HUES6 (cell line): Measurements from ENCODE around the gene MCTP2.

Source experiments
- H3K27ac ChIP-seq: 2 replicates; pipeline ENCODE4 v1.7.0; 2013; ENCODE audit warnings: low read depth, mild to moderate bottlenecking, low read length, inconsistent platforms
- H3K27me3 ChIP-seq: 2 replicates; pipeline ENCODE4 v1.6.1; 2013; ENCODE audit warnings: low read length; ENCODE audit not compliant: control insufficient read depth, insufficient read depth
- H3K36me3 ChIP-seq: 2 replicates; pipeline ENCODE4 v1.6.1; 2013; ENCODE audit warnings: low read length; ENCODE audit not compliant: control insufficient read depth, insufficient read depth
- H3K4me1 ChIP-seq: 2 replicates; pipeline ENCODE4 v1.6.1; 2013; ENCODE audit warnings: low read length; ENCODE audit not compliant: control insufficient read depth, insufficient read depth
- H3K4me3 ChIP-seq: 2 replicates; pipeline ENCODE4 v1.5.1; 2013; ENCODE audit warnings: low read depth, low read length
- H3K9ac ChIP-seq: one replicate; pipeline ENCODE4 v1.6.1; 2013; ENCODE audit warnings: mild to moderate bottlenecking, low read length
- H3K9me3 ChIP-seq: 2 replicates; pipeline ENCODE4 v1.6.1; 2013; ENCODE audit warnings: low read depth, low read length; ENCODE audit not compliant: control insufficient read depth, insufficient read depth

MCTP2 gene

GRCh38 chr15:94354655-94355054 lies 123.3 kb downstream of the MCTP2 start:
- Histone ChIP-seq H3K4me3 (no peak overlapping the region), H3K4me1 (no peaks in the 10 kb centered on the region), H3K27ac (no peak overlapping the region), H3K9ac (no peak overlapping the region), H3K9me3 (no peaks in the 10 kb centered on the region), H3K27me3 (no peaks in the 10 kb centered on the region), H3K36me3 (no peaks in the 10 kb centered on the region)

DNA sequence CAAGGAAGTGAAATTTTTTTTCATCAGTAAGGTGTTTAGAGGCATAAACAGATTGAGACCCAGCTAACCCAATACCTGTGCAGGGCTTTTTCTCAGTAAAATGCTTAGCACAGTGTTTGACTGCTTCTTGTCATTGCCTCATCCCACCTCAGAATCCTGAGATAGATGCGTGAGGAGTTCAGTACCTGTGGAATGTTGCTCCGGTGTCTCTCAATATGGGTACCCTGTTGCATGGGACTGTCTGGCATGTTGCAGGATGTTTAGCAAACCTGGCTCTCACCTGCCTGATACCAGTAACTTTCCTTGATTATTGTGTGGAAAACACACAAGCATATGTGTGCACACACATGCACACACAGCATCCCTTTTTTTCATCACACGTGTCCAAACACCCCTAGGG lies 128.4 kb downstream of the MCTP2 start:
- Histone ChIP-seq H3K9me3 (no peaks in the 10 kb centered on the region), H3K9ac (no peak overlapping the region), H3K27ac (no peak overlapping the region), H3K27me3 (no peaks in the 10 kb centered on the region), H3K4me1 (no peaks in the 10 kb centered on the region), H3K36me3 (no peaks in the 10 kb centered on the region), H3K4me3 (no peak overlapping the region)

DNA sequence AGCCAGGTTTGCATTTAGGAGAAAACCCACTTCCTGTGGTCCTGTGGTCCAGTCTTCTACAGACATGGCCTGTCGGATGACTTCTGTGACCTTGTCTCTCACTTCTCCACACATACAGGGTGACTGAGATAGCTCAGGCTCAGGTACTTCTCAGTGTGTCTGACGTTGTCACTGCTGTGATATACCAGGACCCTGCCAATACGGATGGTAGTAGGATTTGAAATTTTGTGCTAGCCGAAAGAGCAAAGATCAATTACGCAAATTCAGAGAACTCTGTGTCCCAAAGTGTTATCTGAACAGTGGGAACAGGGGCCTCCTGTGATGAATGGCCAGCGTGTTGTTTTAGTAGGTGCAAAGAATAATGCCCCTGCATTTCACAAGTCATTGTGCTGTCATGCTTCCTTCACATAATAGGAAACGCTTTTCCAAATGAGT lies 128.9 kb downstream of the MCTP2 start:
- Histone ChIP-seq H3K4me3 (no peak overlapping the region), H3K4me1 (no peaks in the 10 kb centered on the region), H3K27me3 (no peaks in the 10 kb centered on the region), H3K27ac (no peak overlapping the region), H3K36me3 (no peaks in the 10 kb centered on the region), H3K9me3 (no peaks in the 10 kb centered on the region), H3K9ac (no peak overlapping the region)

- Histone ChIP-seq H3K27ac (no peak overlapping the region), H3K4me1 (no peaks in the 10 kb centered on the region), H3K27me3 (no peaks in the 10 kb centered on the region), H3K4me3 (no peak overlapping the region), H3K9me3 (no peaks in the 10 kb centered on the region), H3K9ac (no peak overlapping the region), H3K36me3 (no peaks in the 10 kb centered on the region)
Measured at GRCh38 chr15:94362385-94363092, 131.2 kb downstream of the MCTP2 start.

- H3K9me3 ChIP-seq: no peaks in the 10 kb centered on the region
- no peaks in the 10 kb centered on the region for H3K36me3 ChIP-seq
- H3K27ac ChIP-seq: no peak overlapping the region
- no peak overlapping the region for H3K4me3 ChIP-seq
- peaks cover 4% of the 10 kb centered on the region; the same call in 1 of the 2 replicates for H3K4me1 ChIP-seq
- H3K9ac ChIP-seq: no peak overlapping the region
- no peaks in the 10 kb centered on the region for H3K27me3 ChIP-seq
Measured at GRCh38 chr15:94363382-94363781, 132.0 kb downstream of the MCTP2 start.

DNA sequence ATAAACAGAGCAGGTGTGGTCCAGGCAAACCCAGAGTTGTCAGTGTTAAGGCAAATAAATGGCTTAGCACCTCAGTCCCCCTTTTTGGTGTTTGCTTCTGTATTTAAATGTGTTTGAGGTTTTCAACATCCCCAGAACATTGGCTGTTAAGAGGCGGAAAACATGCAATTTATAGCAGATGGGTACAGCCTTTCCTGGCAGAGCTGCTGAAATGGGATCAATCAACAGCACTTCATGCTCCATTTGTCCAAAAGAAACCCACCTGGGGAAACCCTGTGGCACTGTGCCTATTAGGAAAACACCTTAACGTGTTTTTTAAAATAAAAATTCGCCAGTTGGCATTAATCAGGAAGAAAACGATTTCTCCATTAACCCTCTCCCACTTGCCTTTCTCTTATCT lies 135.4 kb downstream of the MCTP2 start:
- no peaks in the 10 kb centered on the region for H3K36me3 ChIP-seq
- no peak overlapping the region for H3K4me3 ChIP-seq
- no peak overlapping the region for H3K9ac ChIP-seq
- peaks cover 4% of the 10 kb centered on the region; the same call in 1 of the 2 replicates for H3K4me1 ChIP-seq
- no peaks in the 10 kb centered on the region for H3K9me3 ChIP-seq
- no peak overlapping the region for H3K27ac ChIP-seq
- no peaks in the 10 kb centered on the region for H3K27me3 ChIP-seq

- H3K27ac ChIP-seq: no peak overlapping the region
- H3K4me1 ChIP-seq: peaks cover 4% of the 10 kb centered on the region; the same call in 1 of the 2 replicates
- no peaks in the 10 kb centered on the region for H3K9me3 ChIP-seq
- H3K9ac ChIP-seq: no peak overlapping the region
- no peaks in the 10 kb centered on the region for H3K27me3 ChIP-seq
- H3K36me3 ChIP-seq: no peaks in the 10 kb centered on the region
- H3K4me3 ChIP-seq: no peak overlapping the region
Measured at GRCh38 chr15:94367726-94368535, 136.6 kb downstream of the MCTP2 start.

- Histone ChIP-seq H3K27ac (no peak overlapping the region), H3K36me3 (no peaks in the 10 kb centered on the region), H3K4me1 (peaks cover 4% of the 10 kb centered on the region; the same call in 1 of the 2 replicates), H3K9ac (no peak overlapping the region), H3K9me3 (no peaks in the 10 kb centered on the region), H3K27me3 (no peaks in the 10 kb centered on the region), H3K4me3 (no peak overlapping the region)
Measured at GRCh38 chr15:94370206-94370935, 139.0 kb downstream of the MCTP2 start.

- Histone ChIP-seq H3K36me3 (no peaks in the 10 kb centered on the region), H3K27me3 (no peaks in the 10 kb centered on the region), H3K27ac (no peak overlapping the region), H3K4me3 (no peak overlapping the region), H3K9ac (no peak overlapping the region), H3K9me3 (no peaks in the 10 kb centered on the region), H3K4me1 (peaks cover 4% of the 10 kb centered on the region; the same call in 1 of the 2 replicates)
Measured at GRCh38 chr15:94370936-94371285, 139.6 kb downstream of the MCTP2 start.

DNA sequence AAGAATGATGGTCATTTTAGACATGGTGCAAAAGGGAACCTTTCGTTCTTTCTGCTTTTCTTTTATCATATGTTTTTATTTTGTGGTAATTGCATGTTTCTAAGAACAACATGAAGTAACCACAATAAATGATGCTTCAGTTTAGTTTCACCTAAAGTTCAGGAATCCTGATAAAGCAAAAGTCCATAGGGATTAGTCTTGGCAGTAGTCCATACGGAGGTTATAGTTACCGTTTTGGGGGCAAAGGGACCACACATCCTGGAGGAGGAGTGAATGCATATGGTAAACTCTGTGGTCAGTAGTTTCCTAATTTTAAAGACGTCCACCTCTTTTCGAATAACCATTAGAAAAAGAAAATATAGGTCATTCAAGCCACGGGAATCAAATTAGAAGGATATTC lies 141.5 kb downstream of the MCTP2 start:
- no peak overlapping the region for H3K27ac ChIP-seq
- no peaks in the 10 kb centered on the region for H3K36me3 ChIP-seq
- H3K4me3 ChIP-seq: no peak overlapping the region
- H3K27me3 ChIP-seq: no peaks in the 10 kb centered on the region
- H3K4me1 ChIP-seq: peaks cover 4% of the 10 kb centered on the region; the same call in 1 of the 2 replicates
- no peaks in the 10 kb centered on the region for H3K9me3 ChIP-seq
- no peak overlapping the region for H3K9ac ChIP-seq

GRCh38 chr15:94375997-94376396 lies 144.6 kb downstream of the MCTP2 start:
- H3K27me3 ChIP-seq: no peaks in the 10 kb centered on the region
- no peak overlapping the region for H3K4me3 ChIP-seq
- no peak overlapping the region for H3K9ac ChIP-seq
- H3K9me3 ChIP-seq: no peaks in the 10 kb centered on the region
- H3K4me1 ChIP-seq: no peaks in the 10 kb centered on the region
- no peaks in the 10 kb centered on the region for H3K36me3 ChIP-seq
- no peak overlapping the region for H3K27ac ChIP-seq
